ENCODE results near the gene SEMA4D. TPM values are rescaled to one million over a fixed set of nuclear protein-coding genes. Genes with fewer than 3 reads are reported as not detected.

SEMA4D gene
- total RNA-seq, 1 donor from 2014 or later: 13.5 TPM

DNA sequence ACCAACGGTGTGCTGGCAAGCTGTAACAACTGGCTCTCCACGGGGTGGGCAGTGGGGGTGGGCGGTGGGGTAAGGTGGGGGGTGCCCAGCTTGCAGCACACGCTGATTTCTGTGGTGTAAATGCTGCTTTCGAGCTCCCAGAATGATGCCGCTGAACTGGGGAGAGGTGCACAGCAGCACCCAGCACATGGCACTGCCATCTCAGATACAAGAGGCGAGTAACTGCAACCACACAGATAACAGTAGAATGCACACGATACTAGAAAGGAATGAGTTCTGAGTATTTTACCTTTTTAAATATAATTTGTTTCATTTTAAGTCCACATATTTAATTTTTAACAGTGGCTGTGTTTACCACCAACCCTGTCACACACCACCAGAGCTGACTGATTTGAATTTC, 87.9 kb downstream of the SEMA4D start:
- Histone ChIP-seq H3K27me3 (no peaks in the 10 kb centered on the region), H3K36me3 (no peaks in the 10 kb centered on the region), H3K27ac (no peak overlapping the region), H3K4me3 (no peak overlapping the region), H3K4me1 (no peaks in the 10 kb centered on the region), H3K9me3 (peaks cover 0 to 5% of the 10 kb centered on the region in 2 donors)
- no peak for TF ChIP-seq CTCF (IDR thresholded peaks at IDR 0.05)
- no peak for DNase-seq (ENCODE audit: low spot score in 2 of 2)
- intact Hi-C loops (cut with DNase I): loop anchor here (10.0 kb wide), 1 partner anchor 135 kb away; no protein-coding TSS in a partner anchor

DNA sequence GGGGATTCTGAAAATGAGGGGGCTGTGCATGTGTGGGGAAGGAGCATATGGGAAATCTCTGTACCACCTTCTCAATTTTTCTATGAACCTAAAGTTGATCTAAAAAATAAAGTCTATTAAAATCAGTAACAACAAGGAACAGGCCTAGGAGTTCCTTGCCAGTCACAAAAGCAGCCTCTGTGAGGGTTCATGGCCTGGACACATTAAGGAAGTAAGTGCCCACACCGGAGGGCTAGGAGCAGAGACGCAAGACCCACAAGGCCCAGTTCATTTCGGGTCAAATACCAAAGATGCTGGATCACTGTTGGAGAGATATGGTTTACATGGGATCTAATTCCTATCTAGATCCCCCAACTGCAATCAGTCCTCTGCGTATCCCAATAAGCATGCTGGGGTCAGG, 88.4 kb downstream of the SEMA4D start:
- Histone ChIP-seq H3K27ac (no peak overlapping the region), H3K4me3 (no peak overlapping the region), H3K36me3 (no peaks in the 10 kb centered on the region), H3K27me3 (no peaks in the 10 kb centered on the region), H3K9me3 (peaks cover 0 to 5% of the 10 kb centered on the region in 2 donors), H3K4me1 (no peaks in the 10 kb centered on the region)
- TF ChIP-seq CTCF (IDR thresholded peaks at IDR 0.05): no peak
- DNase-seq (ENCODE audit: low spot score in 2 of 2): no peak
- intact Hi-C loops (cut with DNase I): no loop called here

- peaks cover 0 to 5% of the 10 kb centered on the region in 2 donors for H3K9me3 ChIP-seq
- no peak for DNase-seq (ENCODE audit: low spot score in 2 of 2)
- intact Hi-C loops (cut with DNase I): no loop called here
- TF ChIP-seq CTCF (IDR thresholded peaks at IDR 0.05): no peak
- no peaks in the 10 kb centered on the region for H3K36me3 ChIP-seq
- no peaks in the 10 kb centered on the region for H3K4me1 ChIP-seq
- no peaks in the 10 kb centered on the region for H3K27me3 ChIP-seq
- no peak overlapping the region for H3K4me3 ChIP-seq
- H3K27ac ChIP-seq: no peak overlapping the region
Observed at GRCh38 chr9:89408628-89409101, 89.2 kb downstream of the SEMA4D start.

- Histone ChIP-seq H3K36me3 (peaks cover 0 to 5% of the 10 kb centered on the region in 2 donors), H3K4me1 (no peaks in the 10 kb centered on the region), H3K27ac (no peak overlapping the region), H3K9me3 (peaks cover 0 to 5% of the 10 kb centered on the region in 2 donors), H3K4me3 (no peak overlapping the region), H3K27me3 (no peaks in the 10 kb centered on the region)
- DNase-seq (ENCODE audit: low spot score in 2 of 2): no peak
- no peak for TF ChIP-seq CTCF (IDR thresholded peaks at IDR 0.05)
- intact Hi-C loops (cut with DNase I): no loop called here
Observed at GRCh38 chr9:89407070-89407469, 90.8 kb downstream of the SEMA4D start.

- DNase-seq (ENCODE audit: low spot score in 2 of 2): no peak
- Histone ChIP-seq H3K9me3 (peaks cover 0 to 5% of the 10 kb centered on the region in 2 donors), H3K36me3 (peaks cover 0 to 5% of the 10 kb centered on the region in 2 donors), H3K27ac (no peak overlapping the region), H3K27me3 (no peaks in the 10 kb centered on the region), H3K4me1 (no peaks in the 10 kb centered on the region), H3K4me3 (no peak overlapping the region)
- TF ChIP-seq CTCF (IDR thresholded peaks at IDR 0.05): no peak
- intact Hi-C loops (cut with DNase I): no loop called here
Observed at GRCh38 chr9:89405826-89406225, 92.1 kb downstream of the SEMA4D start.

GRCh38 chr9:89404074-89404473, 93.8 kb downstream of the SEMA4D start:
- H3K9me3 ChIP-seq: peaks cover 0 to 5% of the 10 kb centered on the region in 2 donors
- peaks cover 0 to 5% of the 10 kb centered on the region in 2 donors for H3K36me3 ChIP-seq
- no peak overlapping the region for H3K4me3 ChIP-seq
- no peaks in the 10 kb centered on the region for H3K4me1 ChIP-seq
- H3K27ac ChIP-seq: no peak overlapping the region
- H3K27me3 ChIP-seq: no peaks in the 10 kb centered on the region
- DNase-seq (ENCODE audit: low spot score in 2 of 2): no peak
- no peak for TF ChIP-seq CTCF (IDR thresholded peaks at IDR 0.05)
- intact Hi-C loops (cut with DNase I): no loop called here

All from ascending aorta (tissue), 2 donors.